GM06990 (cell line): ENCODE results near the gene ADSS1.
"Not testable (repeated sequence)": the region's sequence is repeated elsewhere in the genome, so short reads cannot be mapped to it uniquely, and the experiment has no call there.

ENCODE experiments used
- DNase-seq: peaks from one replicate; pipeline ENCODE4 v3.0.0-alpha.2; 2011; ENCODE audit not compliant: insufficient read length; ENCODE audit errors: extremely low read depth
- H3K27me3 ChIP-seq: replicated peaks from 2 replicates; pipeline ENCODE4 v1.6.0; 2011; ENCODE audit warnings: low read length; ENCODE audit not compliant: control insufficient read depth, insufficient read depth
- H3K36me3 ChIP-seq: 2 replicates; pipeline ENCODE4 v1.5.1; 2011; ENCODE audit warnings: low read length; ENCODE audit not compliant: control insufficient read depth, insufficient read depth
- H3K4me3 ChIP-seq: replicated peaks from 2 replicates; pipeline ENCODE4 v1.5.1; 2011; ENCODE audit warnings: low read depth, mild to moderate bottlenecking, control low read depth, low read length
- CTCF ChIP-seq: IDR thresholded peaks from 2 replicates; pipeline ENCODE4 v1.5.1; 2011; ENCODE audit warnings: low read length, control low read depth, mild to moderate bottlenecking, inconsistent platforms; ENCODE audit not compliant: insufficient read depth, poor library complexity, severe bottlenecking

The ADSS1 gene

GRCh38 chr14:104745431-104745830 lies 21.4 kb downstream of the ADSS1 start:
- H3K27me3 ChIP-seq: no peaks in the 10 kb centered on the region
- no peaks in the 10 kb centered on the region for H3K36me3 ChIP-seq
- DNase-seq: no peak
- no peak overlapping the region for H3K4me3 ChIP-seq
- TF ChIP-seq CTCF: no peak

- no peak overlapping the region for H3K4me3 ChIP-seq
- TF ChIP-seq CTCF: no peak
- no peaks in the 10 kb centered on the region for H3K36me3 ChIP-seq
- H3K27me3 ChIP-seq: no peaks in the 10 kb centered on the region
- peak; percentile 49 for DNase-seq
Measured at GRCh38 chr14:104746071-104746545, 22.1 kb downstream of the ADSS1 start.

DNA sequence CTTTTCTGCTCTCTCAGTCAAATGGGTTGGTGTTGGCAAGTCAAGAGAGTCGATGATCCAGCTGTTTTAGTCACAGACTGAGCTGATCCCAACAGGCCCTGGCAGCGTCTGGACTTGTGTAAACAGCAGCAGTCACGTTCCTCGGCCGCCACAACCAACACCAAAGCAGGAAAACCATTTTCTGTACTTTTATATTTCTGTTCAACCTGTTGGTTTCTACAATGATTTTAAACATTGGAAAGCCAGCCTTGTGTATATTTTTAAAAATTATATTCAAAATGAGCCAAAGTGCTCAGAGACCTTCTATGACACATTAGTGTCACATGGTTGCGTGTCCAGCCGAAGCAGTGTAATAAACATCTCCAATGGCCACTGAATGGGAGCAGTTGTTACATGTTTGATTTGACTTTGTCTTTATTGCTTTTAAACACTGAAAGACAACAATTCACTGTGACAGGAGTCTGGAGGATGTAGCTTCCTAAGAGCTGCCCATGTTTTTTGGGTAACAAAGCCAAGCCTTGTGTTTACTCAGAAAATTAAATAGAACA lies 23.0 kb downstream of the ADSS1 start:
- H3K27me3 ChIP-seq: no peaks in the 10 kb centered on the region
- no peaks in the 10 kb centered on the region for H3K36me3 ChIP-seq
- H3K4me3 ChIP-seq: no peak overlapping the region
- TF ChIP-seq CTCF: no peak
- DNase-seq: no peak

DNA sequence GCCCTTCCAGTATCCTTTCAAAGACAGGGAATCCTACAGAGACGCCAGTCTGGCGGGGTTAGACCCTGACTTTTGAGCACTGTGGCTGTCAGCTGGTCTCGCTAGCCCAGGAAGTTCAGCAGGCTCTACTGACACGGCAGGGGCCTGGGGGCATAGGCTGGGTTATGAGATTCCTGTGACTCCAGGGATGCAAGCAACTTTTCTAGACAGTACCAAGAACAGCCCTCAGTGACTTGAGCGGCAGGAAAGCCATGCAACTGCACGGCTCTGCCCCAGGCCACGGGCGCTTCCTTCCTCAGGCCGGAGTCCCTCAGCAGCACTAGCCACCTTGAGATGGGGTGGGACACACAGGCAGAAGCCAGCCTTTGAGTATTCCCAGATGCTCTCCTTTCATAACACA lies 23.8 kb downstream of the ADSS1 start:
- no peaks in the 10 kb centered on the region for H3K36me3 ChIP-seq
- TF ChIP-seq CTCF: no peak
- DNase-seq: no peak
- H3K27me3 ChIP-seq: no peaks in the 10 kb centered on the region
- no peak overlapping the region for H3K4me3 ChIP-seq

- DNase-seq: no peak
- H3K27me3 ChIP-seq: no peaks in the 10 kb centered on the region
- no peak overlapping the region for H3K4me3 ChIP-seq
- H3K36me3 ChIP-seq: no peaks in the 10 kb centered on the region
- TF ChIP-seq CTCF: no peak
Measured at GRCh38 chr14:104749111-104749649, 25.2 kb downstream of the ADSS1 start.

DNA sequence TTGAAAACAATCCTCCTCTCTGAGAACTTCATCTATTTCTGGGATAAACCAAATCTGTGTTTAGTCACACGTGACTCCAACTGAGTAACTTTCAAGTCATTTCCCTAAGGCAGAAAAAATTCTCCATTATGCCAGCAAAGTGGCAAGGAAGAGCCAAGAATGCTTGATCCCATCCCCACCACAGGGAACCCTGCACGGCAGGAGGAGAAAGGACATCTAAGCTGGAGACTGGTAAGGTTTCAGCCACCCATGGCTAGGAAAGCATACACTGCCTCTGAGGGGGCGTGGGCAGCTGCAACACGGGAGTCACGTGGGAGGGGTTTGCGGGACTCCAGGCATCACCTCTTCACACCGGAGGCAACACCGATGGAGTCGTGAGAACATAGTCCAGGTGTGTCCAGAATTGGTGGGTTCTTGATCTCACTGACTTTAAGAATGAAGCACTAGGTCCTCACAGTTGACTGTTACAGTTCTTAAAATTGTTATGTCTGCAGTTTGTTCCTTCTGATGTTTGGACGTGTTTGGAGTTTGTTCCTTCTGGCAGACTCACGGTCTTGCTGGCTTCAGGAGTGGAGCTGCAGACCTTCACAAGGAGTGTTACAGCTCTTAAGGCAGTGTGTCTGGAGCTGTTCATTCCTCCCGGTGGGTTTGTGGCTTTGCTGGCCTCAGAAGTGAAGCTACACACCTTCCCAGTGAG lies 26.2 kb downstream of the ADSS1 start:
- H3K36me3 ChIP-seq: peaks cover under 1% of the 10 kb centered on the region; the same call in 1 of the 2 replicates
- H3K4me3 ChIP-seq: no peak overlapping the region
- H3K27me3 ChIP-seq: no peaks in the 10 kb centered on the region
- no peak for TF ChIP-seq CTCF
- DNase-seq: no peak

DNA sequence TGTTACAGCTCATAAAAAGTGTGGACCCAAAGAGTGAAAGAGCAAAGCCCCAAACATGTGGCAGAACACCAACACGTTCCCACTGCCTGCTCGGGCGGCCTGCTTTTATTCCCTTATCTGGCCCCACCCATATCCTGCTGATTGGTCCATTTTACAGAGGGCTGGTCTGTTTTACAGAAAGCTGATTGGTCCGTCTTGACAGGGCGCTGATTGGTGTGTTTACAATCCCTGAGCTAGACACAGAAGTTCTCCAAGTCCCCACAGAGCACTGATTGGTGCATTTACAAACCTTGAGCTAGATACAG lies 26.7 kb downstream of the ADSS1 start:
- not testable (repeated sequence) for H3K36me3 ChIP-seq, DNase-seq, H3K4me3 ChIP-seq, H3K27me3 ChIP-seq
